GM20000 (cell line): ENCODE data around the gene AMPH.

Experiments
- DNase-seq: peaks from one replicate; pipeline ENCODE4 v3.0.0; 2012; ENCODE audit warnings: low spot score
- TF ChIP-seq, protein P1 (sequence below): IDR thresholded peaks from 2 replicates; pipeline ENCODE4 v1.5.1; 2012; ENCODE audit warnings: mild to moderate bottlenecking, control low read depth; ENCODE audit errors: extremely low read depth, missing control alignments

Gene AMPH

DNA sequence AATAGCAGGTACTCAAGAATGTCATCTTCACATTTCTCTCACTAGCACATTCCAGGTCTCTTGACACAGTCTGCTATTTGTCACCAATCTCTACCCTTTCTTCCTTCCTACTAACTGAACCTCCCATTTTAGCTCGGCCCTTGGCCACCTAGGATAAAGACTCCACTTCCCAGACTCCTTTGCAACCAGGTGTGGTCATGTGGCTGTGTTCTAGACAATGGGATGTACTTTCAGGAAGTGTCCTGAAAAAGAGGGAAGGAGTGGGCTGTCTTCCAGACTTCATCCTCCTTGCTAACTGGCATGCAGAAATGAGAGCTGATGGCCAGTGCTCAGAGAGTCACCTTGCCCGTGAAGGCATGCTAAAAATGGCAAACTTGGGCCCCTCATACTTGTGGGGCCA, 139.2 kb downstream of the AMPH start:
- DNase-seq: no peak
- TF ChIP-seq, protein P1, sequence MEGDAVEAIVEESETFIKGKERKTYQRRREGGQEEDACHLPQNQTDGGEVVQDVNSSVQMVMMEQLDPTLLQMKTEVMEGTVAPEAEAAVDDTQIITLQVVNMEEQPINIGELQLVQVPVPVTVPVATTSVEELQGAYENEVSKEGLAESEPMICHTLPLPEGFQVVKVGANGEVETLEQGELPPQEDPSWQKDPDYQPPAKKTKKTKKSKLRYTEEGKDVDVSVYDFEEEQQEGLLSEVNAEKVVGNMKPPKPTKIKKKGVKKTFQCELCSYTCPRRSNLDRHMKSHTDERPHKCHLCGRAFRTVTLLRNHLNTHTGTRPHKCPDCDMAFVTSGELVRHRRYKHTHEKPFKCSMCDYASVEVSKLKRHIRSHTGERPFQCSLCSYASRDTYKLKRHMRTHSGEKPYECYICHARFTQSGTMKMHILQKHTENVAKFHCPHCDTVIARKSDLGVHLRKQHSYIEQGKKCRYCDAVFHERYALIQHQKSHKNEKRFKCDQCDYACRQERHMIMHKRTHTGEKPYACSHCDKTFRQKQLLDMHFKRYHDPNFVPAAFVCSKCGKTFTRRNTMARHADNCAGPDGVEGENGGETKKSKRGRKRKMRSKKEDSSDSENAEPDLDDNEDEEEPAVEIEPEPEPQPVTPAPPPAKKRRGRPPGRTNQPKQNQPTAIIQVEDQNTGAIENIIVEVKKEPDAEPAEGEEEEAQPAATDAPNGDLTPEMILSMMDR: no peak

DNA sequence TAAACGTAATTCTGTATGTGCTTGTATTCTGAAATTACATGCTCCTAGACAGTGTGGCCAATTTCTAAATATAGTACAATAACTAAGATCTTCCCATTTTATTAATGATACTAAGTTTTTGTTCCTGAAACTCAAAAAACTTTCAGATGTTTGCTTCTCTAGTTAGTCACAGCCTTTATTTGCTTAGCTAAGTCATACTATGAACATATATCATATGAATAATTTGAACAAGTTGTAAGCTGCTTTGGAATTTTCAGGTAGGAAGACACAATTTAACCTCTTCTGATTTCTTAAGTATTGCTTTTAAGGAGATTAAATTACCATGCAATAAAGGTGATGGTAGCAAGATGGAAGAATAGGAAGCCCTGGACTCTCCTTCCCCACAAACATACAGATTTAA, 148.7 kb downstream of the AMPH start:
- TF ChIP-seq, protein P1: no peak
- DNase-seq: no peak

DNA sequence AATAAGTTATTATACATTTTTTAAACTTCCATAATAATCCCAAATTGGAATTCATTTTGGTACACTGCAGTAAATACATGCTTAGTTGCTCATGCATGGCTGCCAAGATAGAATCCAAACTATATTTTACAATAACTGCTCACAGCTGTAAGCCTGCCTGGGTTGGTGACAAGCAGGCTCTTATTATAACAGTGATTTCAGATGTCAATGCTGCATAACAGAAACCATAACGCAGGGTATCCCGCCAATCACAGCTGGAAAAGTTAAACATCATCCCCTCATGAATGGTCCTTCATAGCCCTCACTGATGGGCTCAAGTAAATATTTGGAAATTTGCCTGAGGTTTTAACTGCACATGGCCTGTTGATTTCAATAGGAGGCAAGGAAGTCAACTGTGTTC, 149.8 kb downstream of the AMPH start:
- no peak for DNase-seq
- TF ChIP-seq, protein P1: no peak

DNA sequence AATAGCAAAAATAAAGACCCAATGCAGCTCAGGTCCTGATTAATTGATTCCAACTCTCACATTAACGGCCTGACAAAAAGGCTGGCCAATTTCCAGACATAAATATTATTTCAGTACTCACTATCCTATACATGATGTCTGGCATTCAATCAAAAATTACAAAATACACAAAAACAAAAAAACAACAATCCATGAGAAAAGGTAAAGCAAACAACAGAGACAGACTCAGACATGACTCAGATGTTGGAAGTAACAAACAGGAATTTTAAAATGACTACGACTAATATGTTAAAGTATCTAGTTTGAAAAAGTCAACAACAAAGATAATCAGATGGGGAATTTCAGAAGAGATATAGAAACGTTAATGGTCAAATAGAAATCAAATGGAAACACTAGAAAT, 152.8 kb downstream of the AMPH start:
- TF ChIP-seq, protein P1: no peak
- no peak for DNase-seq

DNA sequence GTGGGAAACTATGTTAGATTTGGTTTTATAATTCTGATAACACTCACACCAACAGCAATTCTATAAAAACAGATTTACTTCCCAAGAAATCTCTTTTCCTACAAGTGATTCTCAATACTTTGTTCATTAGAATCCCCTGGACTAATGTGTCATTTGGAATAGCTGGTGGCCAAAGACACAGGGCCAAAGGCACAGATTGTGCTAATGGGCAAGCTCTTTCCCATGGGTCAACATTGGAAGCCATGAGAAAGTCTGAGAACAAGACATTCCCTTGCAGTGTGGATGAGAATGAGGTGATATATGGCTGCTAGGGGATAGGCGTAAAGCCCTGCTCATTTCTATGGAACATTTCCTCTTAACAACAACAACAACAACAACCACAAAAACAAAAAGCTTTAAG, 153.8 kb downstream of the AMPH start:
- no peak for DNase-seq
- TF ChIP-seq, protein P1: no peak

DNA sequence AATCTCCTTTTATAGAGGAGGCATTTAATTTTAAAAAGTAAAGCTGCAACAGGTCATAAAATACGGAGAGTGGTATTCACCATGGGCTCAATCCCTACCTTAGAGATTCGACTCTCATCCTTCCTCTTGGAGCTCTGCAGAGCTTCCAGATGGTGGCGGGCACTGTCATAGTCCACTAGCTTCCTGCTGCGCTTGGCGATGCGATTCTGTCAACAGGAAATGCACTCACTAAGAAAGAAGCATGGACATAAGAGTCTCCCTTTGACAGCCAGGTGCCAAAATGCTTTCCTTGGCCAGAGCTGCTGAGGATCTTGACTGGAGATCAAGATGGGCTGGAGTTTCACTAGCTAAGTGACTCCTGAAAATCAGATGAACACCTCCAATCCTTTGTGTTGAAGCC, 154.4 kb downstream of the AMPH start:
- TF ChIP-seq, protein P1: no peak

DNA sequence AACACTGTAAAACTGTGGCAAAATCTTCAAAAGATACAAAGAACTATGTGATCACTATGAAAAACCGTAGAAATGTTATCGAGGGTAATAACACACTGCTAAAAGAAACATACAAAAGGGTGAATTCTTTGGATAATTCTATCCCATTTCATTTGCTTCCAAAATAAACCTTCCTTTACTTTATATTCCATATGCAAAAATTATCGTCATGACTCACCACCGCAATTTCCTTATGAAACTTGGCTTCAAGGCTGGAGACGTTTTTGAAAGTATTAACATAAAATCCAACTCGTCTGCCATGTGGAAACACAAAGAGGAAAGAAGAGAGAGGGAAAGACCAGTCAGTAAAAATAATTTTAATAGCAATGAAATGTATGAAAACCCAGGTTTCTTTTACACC, 165.2 kb downstream of the AMPH start:
- no peak for DNase-seq

More for the DNA sequence above, 154.4 kb downstream of the AMPH start:
- DNase-seq: no peak

More for the DNA sequence above, 165.2 kb downstream of the AMPH start:
- TF ChIP-seq, protein P1: no peak
